Stimulated activated CD8-positive, alpha-beta memory T cell treated with anti-CD3 and anti-CD28 coated beads, Interleukin-7, amount 100 ng/mL, for 48 hours (primary cell): ENCODE results near the gene TMEM231.
"Not testable (repeated sequence)": the region's sequence is repeated elsewhere in the genome, so short reads cannot be mapped to it uniquely, and the experiment has no call there.

Source experiments
- DNase-seq, 2 donors: peaks; one replicate each; pipeline ENCODE4 v3.0.0-alpha.2; 2020; ENCODE audit warnings: low read depth in 1 of 2; ENCODE audit errors: extremely low read depth in 1 of 2

The TMEM231 gene

GRCh38 chr16:75567911-75568310, 11.9 kb upstream of the TMEM231 start:
- no peak for DNase-seq

GRCh38 chr16:75566758-75567255, 10.8 kb upstream of the TMEM231 start:
- no peak for DNase-seq

GRCh38 chr16:75566040-75566757, 10.1 kb upstream of the TMEM231 start, which contains the start of gene GABARAPL2:
Gene GABARAPL2 (plus strand): TSS chr16:75566379. CDS start chr16:75566487, 108 bp downstream.
- peak; percentile 68 to 77 for DNase-seq

GRCh38 chr16:75565640-75566039, 9.6 kb upstream of the TMEM231 start:
- DNase-seq = no peak

- no peak for DNase-seq
Measured at GRCh38 chr16:75559564-75560372, 3.7 kb upstream of the TMEM231 start.

GRCh38 chr16:75558846-75559401, 2.9 kb upstream of the TMEM231 start:
- DNase-seq = no peak

- DNase-seq = no peak
Measured at GRCh38 chr16:75556431-75556950, 439 bp upstream of the TMEM231 start.

GRCh38 chr16:75555213-75555706, 792 bp downstream of the TMEM231 start:
- no peak for DNase-seq

GRCh38 chr16:75552951-75553350, 3.1 kb downstream of the TMEM231 start:
- DNase-seq = no peak

- no peak for DNase-seq
Measured at GRCh38 chr16:75550211-75550662, 5.8 kb downstream of the TMEM231 start.

- DNase-seq = not testable (repeated sequence)
Measured at GRCh38 chr16:75548456-75548855, 7.6 kb downstream of the TMEM231 start.

- no peak for DNase-seq
Measured at GRCh38 chr16:75546293-75546692, 9.8 kb downstream of the TMEM231 start.

GRCh38 chr16:75545879-75546278, 10.2 kb downstream of the TMEM231 start:
- DNase-seq = not testable (repeated sequence)

GRCh38 chr16:75542462-75542861, 13.6 kb downstream of the TMEM231 start:
- DNase-seq = not testable (repeated sequence)

- no peak for DNase-seq
Measured at GRCh38 chr16:75541236-75541635, 14.8 kb downstream of the TMEM231 start.

- not testable (repeated sequence) for DNase-seq
Measured at GRCh38 chr16:75538882-75539565, 17.0 kb downstream of the TMEM231 start.

GRCh38 chr16:75537776-75538175, 18.3 kb downstream of the TMEM231 start:
- DNase-seq = no peak

- no peak for DNase-seq
Measured at GRCh38 chr16:75535901-75536300, 20.2 kb downstream of the TMEM231 start, which contains the start of gene CHST5. Gene CHST5 (minus strand): TSS chr16:75536108. CDS start chr16:75530384, 5,724 bp downstream.

- DNase-seq = no peak
Measured at GRCh38 chr16:75535211-75535843, 20.7 kb downstream of the TMEM231 start.
